ENCODE data around the gene KCNJ4. TPM values are rescaled to one million over a fixed set of nuclear protein-coding genes. Genes with fewer than 3 reads are reported as not detected.

Gene KCNJ4
- total RNA-seq, 1 donor from 2014 or later: 1.7 TPM

DNA sequence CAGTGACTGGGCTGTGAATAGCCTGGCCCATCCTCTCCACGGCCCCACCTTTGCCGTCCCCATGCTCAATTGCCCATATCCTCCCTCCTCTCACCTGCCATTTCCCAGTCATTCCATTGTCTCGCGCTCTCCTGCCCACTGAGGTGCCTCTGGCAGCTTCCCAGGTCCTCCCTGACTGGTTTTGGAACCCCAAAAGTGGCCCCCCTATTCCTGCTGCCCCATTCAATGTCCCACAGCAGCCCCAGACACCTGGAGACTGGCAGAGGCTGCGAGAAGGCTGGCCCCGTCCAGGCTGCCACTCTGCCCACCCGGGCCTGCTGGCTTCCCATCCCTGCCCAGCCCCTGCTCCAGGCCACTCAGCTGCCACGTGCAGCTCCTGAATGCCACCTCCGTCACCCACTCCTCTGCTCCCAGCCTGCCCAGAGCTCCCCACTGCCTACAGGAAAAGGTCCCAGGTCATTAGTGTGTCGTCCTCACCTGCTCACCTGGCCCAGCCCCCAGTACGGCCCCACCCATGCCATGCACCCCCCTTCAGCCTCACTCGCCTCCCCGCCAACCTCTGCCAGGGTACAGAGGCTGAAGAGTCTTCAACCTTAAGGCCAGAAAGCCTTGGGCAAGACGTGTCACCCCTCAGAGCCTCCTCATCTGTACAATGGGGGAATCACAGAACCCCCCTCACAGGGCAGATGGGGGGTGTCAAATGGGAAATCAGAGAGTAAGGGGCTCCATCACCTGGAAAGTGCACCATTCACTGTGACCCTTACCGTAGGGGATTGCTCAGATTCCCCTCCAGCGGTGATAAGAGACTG is 37.5 kb downstream of the KCNJ4 start:
- H3K4me1 Mint-ChIP-seq (ENCODE audit: low read depth): peaks cover 2% of the 10 kb centered on the region
- TF ChIP-seq, protein P1, sequence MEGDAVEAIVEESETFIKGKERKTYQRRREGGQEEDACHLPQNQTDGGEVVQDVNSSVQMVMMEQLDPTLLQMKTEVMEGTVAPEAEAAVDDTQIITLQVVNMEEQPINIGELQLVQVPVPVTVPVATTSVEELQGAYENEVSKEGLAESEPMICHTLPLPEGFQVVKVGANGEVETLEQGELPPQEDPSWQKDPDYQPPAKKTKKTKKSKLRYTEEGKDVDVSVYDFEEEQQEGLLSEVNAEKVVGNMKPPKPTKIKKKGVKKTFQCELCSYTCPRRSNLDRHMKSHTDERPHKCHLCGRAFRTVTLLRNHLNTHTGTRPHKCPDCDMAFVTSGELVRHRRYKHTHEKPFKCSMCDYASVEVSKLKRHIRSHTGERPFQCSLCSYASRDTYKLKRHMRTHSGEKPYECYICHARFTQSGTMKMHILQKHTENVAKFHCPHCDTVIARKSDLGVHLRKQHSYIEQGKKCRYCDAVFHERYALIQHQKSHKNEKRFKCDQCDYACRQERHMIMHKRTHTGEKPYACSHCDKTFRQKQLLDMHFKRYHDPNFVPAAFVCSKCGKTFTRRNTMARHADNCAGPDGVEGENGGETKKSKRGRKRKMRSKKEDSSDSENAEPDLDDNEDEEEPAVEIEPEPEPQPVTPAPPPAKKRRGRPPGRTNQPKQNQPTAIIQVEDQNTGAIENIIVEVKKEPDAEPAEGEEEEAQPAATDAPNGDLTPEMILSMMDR (IDR thresholded peaks at IDR 0.05; ENCODE audit: unreplicated experiment): no peak
- no peaks in the 10 kb centered on the region for H3K9me3 Mint-ChIP-seq (ENCODE audit: low read depth)
- peaks cover 12% of the 10 kb centered on the region for H3K27me3 Mint-ChIP-seq
- no peak overlapping the region for H3K4me3 Mint-ChIP-seq (ENCODE audit: low read depth)
- H3K27ac Mint-ChIP-seq: no peak overlapping the region
- no peaks in the 10 kb centered on the region for H3K36me3 Mint-ChIP-seq (ENCODE audit: insufficient read depth)
- no peak for DNase-seq (ENCODE audit: low spot score, unreplicated experiment)

DNA sequence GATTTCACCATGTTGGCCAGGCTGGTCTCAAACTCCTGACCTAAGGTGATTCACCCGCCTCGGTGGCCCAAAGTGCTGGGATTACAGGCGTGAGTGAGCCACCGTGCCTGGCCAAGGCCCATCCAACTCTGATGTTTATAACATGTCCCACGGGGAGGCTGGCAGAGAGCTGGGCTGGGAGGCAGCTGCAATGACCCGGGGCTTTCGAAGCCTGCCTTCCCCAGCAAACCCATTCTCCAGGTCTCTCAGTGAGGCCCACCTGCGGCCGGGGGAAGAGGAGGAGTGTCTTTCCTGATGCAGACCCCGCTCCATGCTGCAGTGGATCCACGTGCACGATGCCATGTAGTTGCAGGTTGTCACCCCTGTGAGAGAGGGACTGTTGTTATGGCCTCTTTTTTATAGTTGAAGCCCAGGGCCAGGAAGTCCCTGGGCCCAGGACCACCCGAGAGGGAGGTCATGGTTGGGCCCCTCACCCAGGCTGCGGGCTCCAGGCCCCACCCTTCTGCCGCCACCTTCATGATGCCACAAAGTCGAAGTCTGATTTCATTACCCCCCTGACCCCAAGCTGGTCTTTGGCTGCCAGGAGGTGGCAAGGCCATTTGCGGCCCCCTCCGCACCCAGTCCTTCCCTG is 38.3 kb downstream of the KCNJ4 start:
- H3K27me3 Mint-ChIP-seq: peaks cover 12% of the 10 kb centered on the region
- H3K27ac Mint-ChIP-seq: no peak overlapping the region
- DNase-seq (ENCODE audit: low spot score, unreplicated experiment): no peak
- TF ChIP-seq, protein P1 (IDR thresholded peaks at IDR 0.05; ENCODE audit: unreplicated experiment): no peak
- H3K4me3 Mint-ChIP-seq (ENCODE audit: low read depth): no peak overlapping the region
- no peaks in the 10 kb centered on the region for H3K4me1 Mint-ChIP-seq (ENCODE audit: low read depth)
- H3K9me3 Mint-ChIP-seq (ENCODE audit: low read depth): no peaks in the 10 kb centered on the region
- H3K36me3 Mint-ChIP-seq (ENCODE audit: insufficient read depth): no peaks in the 10 kb centered on the region

DNA sequence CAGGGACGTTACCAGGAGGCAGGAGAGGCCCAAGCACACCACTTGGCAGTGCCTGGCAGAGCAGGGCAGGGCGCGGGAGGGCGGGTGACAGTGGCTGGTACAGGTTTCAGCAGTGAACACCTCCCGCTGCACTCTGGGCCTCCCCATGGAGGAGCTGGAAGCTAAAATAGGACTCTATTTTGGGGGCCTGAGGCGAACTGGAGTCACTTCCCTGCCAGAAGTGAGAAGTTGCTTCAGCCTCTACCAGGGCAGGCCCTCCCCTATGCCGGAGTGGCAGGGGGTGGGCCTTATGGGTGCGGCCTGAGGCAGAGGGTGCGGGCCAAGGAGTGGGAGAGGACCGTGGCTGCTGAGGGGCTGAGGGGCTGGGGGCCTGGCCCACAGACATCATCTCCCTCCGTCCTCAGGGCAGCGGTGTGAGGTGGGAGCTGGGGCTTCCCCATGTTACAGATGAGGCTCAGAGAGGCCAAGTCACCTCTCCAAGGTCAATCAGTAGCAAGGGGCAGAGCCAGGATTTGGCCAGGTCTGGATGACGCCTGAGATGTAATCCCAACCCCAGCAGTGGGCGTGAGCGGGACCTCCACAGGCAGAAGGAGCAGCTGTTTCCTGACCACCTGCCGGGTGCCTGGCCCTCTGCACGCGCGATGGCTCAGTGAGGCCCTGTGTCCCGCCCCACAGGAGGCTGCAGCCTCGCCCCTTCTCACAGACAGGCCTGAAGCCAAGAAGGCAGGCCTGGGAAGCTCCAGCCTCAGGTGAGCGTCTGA is 39.3 kb downstream of the KCNJ4 start:
- Mint-ChIP-seq H3K27ac (peak overlapping the region; percentile 88), H3K27me3 (peaks cover 12% of the 10 kb centered on the region), H3K4me1 (ENCODE audit: low read depth) (no peaks in the 10 kb centered on the region), H3K4me3 (ENCODE audit: low read depth) (no peak overlapping the region), H3K9me3 (ENCODE audit: low read depth) (peaks cover 3% of the 10 kb centered on the region), H3K36me3 (ENCODE audit: insufficient read depth) (no peaks in the 10 kb centered on the region)
- TF ChIP-seq, protein P1 (IDR thresholded peaks at IDR 0.05; ENCODE audit: unreplicated experiment): no peak
- no peak for DNase-seq (ENCODE audit: low spot score, unreplicated experiment)

DNA sequence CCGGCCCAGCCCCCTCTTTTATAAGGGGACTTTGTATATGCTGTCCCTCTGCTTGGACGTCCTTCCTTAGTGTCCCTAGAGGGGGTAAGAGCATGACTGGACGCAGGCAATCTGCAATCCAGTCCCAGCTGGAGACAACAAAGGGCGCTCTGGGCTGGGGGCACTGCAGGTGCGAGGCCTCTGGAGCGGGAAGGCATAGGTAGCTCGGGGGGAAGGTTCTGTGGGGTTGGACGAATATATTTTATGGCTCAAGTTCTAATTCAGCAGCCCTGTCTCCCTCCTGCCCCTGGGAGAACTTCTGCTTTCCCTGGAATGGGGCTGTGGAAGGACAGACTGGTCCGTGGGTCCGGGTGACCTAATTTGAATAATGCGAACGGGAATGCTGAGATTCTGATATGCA is 40.0 kb downstream of the KCNJ4 start:
- Mint-ChIP-seq H3K27me3 (peaks cover 12% of the 10 kb centered on the region), H3K36me3 (ENCODE audit: insufficient read depth) (no peaks in the 10 kb centered on the region), H3K4me1 (ENCODE audit: low read depth) (no peaks in the 10 kb centered on the region), H3K27ac (peak overlapping the region; percentile 88), H3K9me3 (ENCODE audit: low read depth) (peaks cover 3% of the 10 kb centered on the region), H3K4me3 (ENCODE audit: low read depth) (no peak overlapping the region)
- peak; percentile 5 for DNase-seq (ENCODE audit: low spot score, unreplicated experiment)
- TF ChIP-seq, protein P1 (IDR thresholded peaks at IDR 0.05; ENCODE audit: unreplicated experiment): no peak

DNA sequence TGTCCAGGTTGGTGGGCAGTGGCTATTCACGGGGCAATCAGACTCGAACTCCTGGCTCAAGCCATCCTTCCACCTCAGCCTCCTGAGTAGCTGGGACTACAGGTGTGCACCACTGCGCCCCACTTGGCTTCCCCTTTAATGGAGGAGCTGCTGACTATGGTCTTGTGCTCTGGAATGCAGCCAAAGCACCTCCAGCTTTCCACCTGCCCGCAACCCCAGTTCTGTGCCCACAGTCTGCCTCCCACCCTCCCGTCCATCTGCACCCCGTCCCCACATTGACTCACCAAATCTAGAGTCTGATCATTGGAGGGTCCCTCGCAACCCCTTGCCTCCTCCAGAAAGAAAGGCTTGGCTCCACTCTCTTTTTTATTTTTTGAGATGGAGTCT is 41.0 kb downstream of the KCNJ4 start:
- Mint-ChIP-seq H3K9me3 (ENCODE audit: low read depth) (peaks cover 3% of the 10 kb centered on the region), H3K36me3 (ENCODE audit: insufficient read depth) (no peaks in the 10 kb centered on the region), H3K27ac (no peak overlapping the region), H3K27me3 (peaks cover 10% of the 10 kb centered on the region), H3K4me1 (ENCODE audit: low read depth) (no peaks in the 10 kb centered on the region), H3K4me3 (ENCODE audit: low read depth) (no peak overlapping the region)
- peak; percentile 5 for DNase-seq (ENCODE audit: low spot score, unreplicated experiment)
- TF ChIP-seq, protein P1 (IDR thresholded peaks at IDR 0.05; ENCODE audit: unreplicated experiment): no peak

Data from progenitor cell of endocrine pancreas (in vitro differentiated cells).